ENCODE measurements around the gene GLB1L3. TPM values are rescaled to one million over a fixed set of nuclear protein-coding genes. Genes with fewer than 3 reads are reported as not detected.

Gene GLB1L3
- not detected for total RNA-seq
- long read RNA-seq: 0 reads

- ATAC-seq (peak; percentile 48), DNase-seq (ENCODE audit: missing footprints) (no peak)
- intact Hi-C loops (cut with DNase I): no loop called here
These were observed at the start of gene GLB1L3 for GRCh38 chr11:134275534-134276395. Gene GLB1L3 (plus strand): TSS chr11:134276379. CDS start chr11:134276741, 362 bp downstream.

- intact Hi-C loops (cut with DNase I): loop anchor here (10.0 kb wide), 2 partner anchors 182 to 272 kb away; partner anchors contain the start of gene IGSF9B
- no peak for ATAC-seq
- DNase-seq (ENCODE audit: missing footprints): no peak
These were observed 49.3 kb upstream of the GLB1L3 start for GRCh38 chr11:134226806-134227325.

- no peak for DNase-seq (ENCODE audit: missing footprints)
- intact Hi-C loops (cut with DNase I): loop anchor here (10.0 kb wide), 2 partner anchors 184 to 274 kb away; partner anchors contain the start of gene IGSF9B
- no peak for ATAC-seq
These were observed 47.6 kb upstream of the GLB1L3 start for GRCh38 chr11:134228625-134229024.

GRCh38 chr11:134229126-134229790, 46.9 kb upstream of the GLB1L3 start:
- ATAC-seq: no peak
- intact Hi-C loops (cut with DNase I): loop anchor here (10.0 kb wide), 2 partner anchors 184 to 274 kb away; partner anchors contain the start of gene IGSF9B
- DNase-seq (ENCODE audit: missing footprints): no peak

- ATAC-seq (no peak), DNase-seq (ENCODE audit: missing footprints) (no peak)
- intact Hi-C loops (cut with DNase I): no loop called here
These were observed 45.8 kb upstream of the GLB1L3 start for GRCh38 chr11:134230339-134230738.

GRCh38 chr11:134231958-134232659, 44.1 kb upstream of the GLB1L3 start:
- no peak for ATAC-seq
- intact Hi-C loops (cut with DNase I): no loop called here
- no peak for DNase-seq (ENCODE audit: missing footprints)

GRCh38 chr11:134233729-134234179, 42.4 kb upstream of the GLB1L3 start:
- no peak for ATAC-seq
- intact Hi-C loops (cut with DNase I): no loop called here
- no peak for DNase-seq (ENCODE audit: missing footprints)

- intact Hi-C loops (cut with DNase I): no loop called here
- ATAC-seq: no peak
- no peak for DNase-seq (ENCODE audit: missing footprints)
These were observed 40.8 kb upstream of the GLB1L3 start for GRCh38 chr11:134235399-134235798.

GRCh38 chr11:134236834-134237556, 39.2 kb upstream of the GLB1L3 start:
- intact Hi-C loops (cut with DNase I): no loop called here
- DNase-seq (ENCODE audit: missing footprints): no peak
- no peak for ATAC-seq

GRCh38 chr11:134237557-134237922, 38.6 kb upstream of the GLB1L3 start:
- intact Hi-C loops (cut with DNase I): no loop called here
- DNase-seq (ENCODE audit: missing footprints) (no peak), ATAC-seq (no peak)

GRCh38 chr11:134238956-134239355, 37.2 kb upstream of the GLB1L3 start:
- intact Hi-C loops (cut with DNase I): no loop called here
- DNase-seq (ENCODE audit: missing footprints) (no peak), ATAC-seq (no peak)

- DNase-seq (ENCODE audit: missing footprints) (no peak), ATAC-seq (no peak)
- intact Hi-C loops (cut with DNase I): no loop called here
These were observed 35.6 kb upstream of the GLB1L3 start for GRCh38 chr11:134240592-134240991.

- no peak for DNase-seq (ENCODE audit: missing footprints)
- intact Hi-C loops (cut with DNase I): no loop called here
- ATAC-seq: no peak
These were observed 33.8 kb upstream of the GLB1L3 start for GRCh38 chr11:134242376-134242775.

- DNase-seq (ENCODE audit: missing footprints) (no peak), ATAC-seq (no peak)
- intact Hi-C loops (cut with DNase I): no loop called here
These were observed 32.3 kb upstream of the GLB1L3 start for GRCh38 chr11:134243913-134244312.

GRCh38 chr11:134244593-134244992, 31.6 kb upstream of the GLB1L3 start:
- DNase-seq (ENCODE audit: missing footprints): no peak
- intact Hi-C loops (cut with DNase I): no loop called here
- no peak for ATAC-seq

- DNase-seq (ENCODE audit: missing footprints): no peak
- intact Hi-C loops (cut with DNase I): no loop called here
- no peak for ATAC-seq
These were observed 30.7 kb upstream of the GLB1L3 start for GRCh38 chr11:134245434-134245833.

GRCh38 chr11:134246100-134246499, 30.1 kb upstream of the GLB1L3 start:
- ATAC-seq (no peak), DNase-seq (ENCODE audit: missing footprints) (no peak)
- intact Hi-C loops (cut with DNase I): no loop called here

- ATAC-seq (no peak), DNase-seq (ENCODE audit: missing footprints) (no peak)
- intact Hi-C loops (cut with DNase I): no loop called here
These were observed 29.5 kb upstream of the GLB1L3 start for GRCh38 chr11:134246678-134247077.

All from Right ventricle myocardium inferior (tissue), 1 donor.